GM21515 (cell line): Measurements from ENCODE around the gene COL25A1.

Source experiments
- ATAC-seq: cut with Tn5 transposase; IDR thresholded peaks from one replicate; pipeline ENCODE4 v1.9.1; 2021; ENCODE audit not compliant: unreplicated experiment

Gene COL25A1

GRCh38 chr4:109302361-109303139 is at the start of gene COL25A1:
Gene COL25A1 (minus strand): TSS chr4:109302658.
- ATAC-seq, result no peak

GRCh38 chr4:109350121-109350520 is 47.7 kb upstream of the COL25A1 start:
- ATAC-seq, result no peak

DNA sequence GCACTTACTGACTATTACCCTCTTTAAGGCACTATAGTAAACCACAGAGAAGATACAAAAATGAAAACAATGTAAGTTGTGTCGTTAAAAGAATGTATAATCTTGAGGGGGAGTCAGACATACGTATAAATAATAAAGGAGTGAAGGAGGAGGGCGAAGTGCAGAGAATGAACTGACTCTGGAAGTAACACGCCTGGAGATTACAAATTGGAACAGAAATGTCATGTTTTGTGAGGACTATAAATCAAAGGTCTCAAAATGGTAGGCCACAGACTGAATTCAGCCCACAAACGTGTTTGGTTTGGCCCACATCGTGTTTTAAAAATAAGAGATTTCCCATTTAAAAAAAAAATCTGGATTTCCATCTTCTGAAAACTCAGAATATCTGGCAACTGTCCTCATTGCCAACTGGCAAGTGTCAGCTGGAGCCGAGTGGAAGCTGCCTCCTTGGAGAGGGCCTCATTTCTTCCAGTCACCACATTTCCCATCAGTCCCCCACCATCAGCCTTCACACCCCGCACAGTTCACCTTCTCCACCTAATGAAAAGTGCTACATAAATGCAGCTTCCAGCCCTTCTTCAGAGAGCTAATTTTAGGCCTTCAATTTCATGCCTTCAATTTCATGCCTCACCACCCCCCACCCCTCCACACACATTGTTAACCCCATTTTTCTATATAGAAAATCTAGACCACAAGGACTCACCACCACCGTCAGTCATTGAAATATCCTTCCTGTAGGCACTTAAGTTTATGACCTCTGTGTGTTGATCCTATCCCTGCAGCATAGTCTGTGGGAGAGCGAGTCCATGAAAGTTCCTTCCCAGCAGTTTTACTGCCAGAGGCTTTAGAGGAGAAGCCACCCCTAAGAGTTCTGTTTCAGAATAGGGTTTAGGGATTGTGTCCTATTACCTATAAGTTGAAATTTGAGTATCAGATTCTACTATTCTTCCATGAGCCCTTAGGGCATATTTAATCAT is 32.0 kb upstream of the COL25A1 start:
- no peak for ATAC-seq

DNA sequence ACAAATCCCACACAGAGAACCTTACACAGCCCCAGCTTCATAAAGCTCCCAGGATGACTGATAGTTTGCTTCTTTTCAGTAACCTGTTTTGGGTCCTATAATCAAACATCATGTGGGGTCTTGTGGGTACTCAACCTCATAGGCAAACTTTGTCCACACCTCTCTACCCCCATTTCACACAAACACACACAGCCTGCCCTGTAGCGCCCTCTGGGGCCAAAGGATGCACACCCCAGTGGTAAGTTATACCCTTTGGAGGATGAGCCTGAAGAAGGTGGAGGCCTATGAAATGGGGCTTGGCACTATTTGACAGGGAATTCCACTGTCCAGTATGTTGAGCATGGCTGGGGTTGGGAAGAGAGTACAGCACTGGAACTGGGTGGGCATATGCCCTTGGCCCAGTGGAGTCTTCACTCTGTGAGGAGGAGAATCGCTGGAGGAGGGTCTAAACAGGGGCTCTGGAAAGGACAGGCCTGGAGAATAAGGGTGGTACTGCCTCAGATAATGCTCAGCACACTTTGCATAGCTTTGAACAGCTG is 30.5 kb upstream of the COL25A1 start:
- no peak for ATAC-seq

- no peak for ATAC-seq
Measured at GRCh38 chr4:109327641-109328040, 25.2 kb upstream of the COL25A1 start.

DNA sequence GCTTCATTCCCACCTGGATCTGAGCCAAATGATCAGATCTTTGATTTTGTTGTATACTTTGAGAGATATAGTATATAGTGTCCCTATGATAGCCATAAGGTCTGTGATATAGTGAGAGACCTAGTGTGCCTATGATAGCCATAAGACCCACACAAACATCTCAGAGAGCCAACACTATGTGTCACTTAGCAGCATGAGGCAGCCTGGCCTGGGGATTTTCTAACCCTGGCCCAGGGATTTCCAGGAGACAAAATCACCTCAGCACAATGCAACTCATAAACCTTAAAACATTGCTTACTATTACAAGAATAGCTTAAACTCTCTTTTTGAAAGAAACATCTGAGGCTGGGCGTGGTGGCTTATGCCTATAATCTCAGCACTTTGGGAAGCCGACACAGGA is 23.2 kb upstream of the COL25A1 start:
- no peak for ATAC-seq

DNA sequence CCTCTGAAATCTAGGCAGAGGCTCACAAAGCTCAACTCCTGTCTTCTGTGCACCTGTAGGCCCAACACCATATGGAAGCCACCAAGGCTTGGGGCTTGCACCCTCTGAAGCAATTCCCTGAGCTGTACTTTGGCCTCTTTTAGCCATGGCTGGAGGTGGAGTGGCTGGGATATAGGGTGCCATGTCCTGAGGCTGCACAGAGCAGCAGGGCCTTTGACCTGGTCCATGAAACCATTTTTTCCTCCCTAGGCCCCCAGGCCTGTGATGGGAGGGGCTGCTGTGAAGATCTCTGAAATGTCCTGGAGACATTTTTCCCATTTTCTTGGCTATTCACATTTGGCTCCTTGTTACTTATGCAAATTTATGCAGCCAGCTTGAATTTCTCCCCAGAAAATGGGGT is 20.9 kb upstream of the COL25A1 start:
- no peak for ATAC-seq

DNA sequence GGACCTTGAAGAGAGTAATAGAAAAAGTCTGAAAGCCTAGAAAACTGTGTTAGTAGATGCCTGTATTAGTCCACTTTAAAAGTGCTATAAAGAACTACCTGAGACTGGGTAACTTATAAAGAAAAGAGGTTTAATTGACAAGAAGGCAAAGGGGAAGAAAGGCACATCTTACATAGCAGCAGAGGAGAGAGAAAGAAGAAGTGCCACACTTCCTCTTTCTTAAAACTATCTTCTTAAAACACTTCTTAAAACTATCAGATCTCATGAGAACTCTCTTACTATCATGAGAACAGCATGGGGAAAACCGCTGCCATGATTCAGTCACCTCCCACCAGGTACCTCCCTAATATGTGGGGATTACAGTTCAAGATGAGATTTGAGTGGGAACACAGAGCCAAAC is 18.8 kb upstream of the COL25A1 start:
- no peak for ATAC-seq

- ATAC-seq, result no peak
Measured at GRCh38 chr4:109319684-109320083, 17.2 kb upstream of the COL25A1 start.

DNA sequence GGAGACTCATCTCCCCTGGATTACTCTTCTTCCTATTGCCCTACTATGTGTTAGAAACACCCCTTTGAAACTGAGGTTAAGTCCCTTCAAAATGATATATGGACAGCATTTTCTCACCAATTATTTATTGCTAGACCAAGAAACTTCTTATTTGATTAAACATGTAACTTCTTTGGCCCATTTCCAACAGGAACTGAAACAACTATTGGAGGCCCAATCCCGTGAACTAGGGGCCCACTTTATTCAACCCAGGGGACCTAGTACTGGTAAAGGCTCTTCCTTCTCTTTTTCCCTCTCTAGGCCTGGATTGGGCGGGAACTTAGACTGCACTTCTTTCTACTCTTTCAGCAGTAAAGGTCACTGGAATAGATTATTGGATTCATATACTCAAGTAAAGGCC is 16.7 kb upstream of the COL25A1 start:
- no peak for ATAC-seq

GRCh38 chr4:109315818-109316217 is 13.4 kb upstream of the COL25A1 start:
- ATAC-seq, result no peak

GRCh38 chr4:109315341-109315740 is 12.9 kb upstream of the COL25A1 start:
- ATAC-seq, result no peak

- no peak for ATAC-seq
Measured at GRCh38 chr4:109313168-109314133, 11.0 kb upstream of the COL25A1 start.

GRCh38 chr4:109303140-109303496 is 660 bp upstream of the COL25A1 start:
- no peak for ATAC-seq

DNA sequence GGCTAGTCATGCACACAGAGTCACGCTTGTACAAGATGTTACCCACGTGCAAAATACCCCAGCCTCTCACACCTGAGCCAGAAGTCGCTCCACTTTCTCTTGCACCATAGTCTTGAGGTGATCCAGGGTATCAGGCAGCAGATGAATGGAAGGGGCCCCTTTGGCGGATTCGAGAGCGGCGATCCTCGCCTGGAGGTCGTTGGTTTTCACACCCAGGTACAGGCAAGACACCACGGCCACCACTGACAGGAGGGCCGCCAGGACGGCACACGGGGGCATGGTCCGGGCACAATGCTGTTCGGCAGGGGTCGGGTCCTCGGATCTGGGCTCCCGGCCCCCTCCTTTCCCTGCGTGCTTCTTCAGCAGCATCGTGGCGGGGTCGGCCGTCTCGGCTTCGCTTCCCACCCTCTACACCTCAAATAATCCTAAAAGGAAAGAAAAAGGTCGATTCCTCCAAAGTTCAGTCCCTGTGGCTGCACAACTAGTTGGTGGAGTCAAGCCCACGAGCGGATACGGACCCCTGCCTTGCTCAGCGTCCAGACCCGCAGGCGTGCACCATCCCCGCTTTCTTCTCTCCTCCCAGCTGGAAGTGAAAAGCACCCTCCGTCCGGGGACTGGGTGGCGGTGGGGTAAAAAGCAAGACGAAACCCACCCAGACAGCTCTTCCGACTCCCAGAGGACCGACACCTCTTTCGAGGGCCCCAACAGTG is 652 bp downstream of the COL25A1 start:
- ATAC-seq, result no peak

DNA sequence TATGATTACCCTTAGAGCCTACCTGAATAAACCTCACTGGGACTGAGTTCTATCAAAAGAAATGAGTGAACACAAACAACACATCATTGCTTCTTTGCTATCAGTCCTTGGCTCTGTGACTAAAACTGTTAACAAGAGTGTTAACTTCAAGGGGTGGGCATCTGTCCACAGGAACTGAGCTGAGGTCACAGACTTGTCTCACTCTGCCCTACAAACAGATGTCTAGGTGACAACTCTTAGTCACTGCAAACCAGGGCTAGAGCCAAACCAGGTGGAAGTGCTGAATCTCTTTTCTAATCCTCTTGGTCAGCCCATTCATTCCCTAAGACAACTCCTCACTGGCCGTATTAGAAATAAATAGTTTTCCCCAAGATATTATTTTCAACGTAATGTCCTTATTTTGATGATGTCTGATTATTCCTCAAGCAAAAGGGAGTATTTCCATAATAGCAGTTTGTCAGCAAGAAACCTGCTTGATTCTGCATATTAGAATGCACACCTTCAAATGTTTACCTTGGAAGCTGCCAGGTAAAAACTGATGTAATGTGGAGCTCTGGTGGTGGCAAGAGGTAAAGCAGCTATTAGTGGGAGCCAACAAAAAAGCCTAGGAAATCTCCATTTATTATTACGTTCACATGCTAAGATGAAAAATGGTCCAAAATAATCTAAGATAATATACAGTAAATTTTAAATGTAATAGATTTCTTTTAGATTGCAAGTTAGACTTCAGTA is 4.0 kb downstream of the COL25A1 start:
- ATAC-seq, result no peak

- no peak for ATAC-seq
Measured at GRCh38 chr4:109296527-109296926, 5.9 kb downstream of the COL25A1 start.

DNA sequence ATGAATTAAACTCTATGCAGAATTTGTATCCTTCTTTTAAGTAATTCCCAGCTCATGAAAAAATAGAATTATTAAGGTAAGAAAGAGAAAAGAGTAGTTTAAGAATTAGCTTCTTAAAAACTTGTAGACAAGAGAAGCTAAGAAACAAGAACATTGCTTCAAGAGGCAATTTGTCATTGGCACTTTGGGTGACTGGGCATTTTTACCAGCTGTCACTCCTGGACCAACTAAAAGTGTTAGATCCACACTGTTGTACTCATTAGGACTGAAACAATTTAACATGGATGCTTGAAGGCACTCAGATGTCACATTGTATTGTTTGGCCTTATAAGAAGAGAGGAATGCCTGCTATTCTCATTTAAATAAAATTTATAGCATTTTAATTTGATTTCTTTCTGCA is 7.4 kb downstream of the COL25A1 start:
- ATAC-seq, result no peak

- no peak for ATAC-seq
Measured at GRCh38 chr4:109294468-109295020, 7.9 kb downstream of the COL25A1 start.
